Measurements from ENCODE around the gene CEND1. TPM values are rescaled to one million over a fixed set of nuclear protein-coding genes. Genes with fewer than 3 reads are reported as not detected.
A peak's percentile ranks its signal among the peaks of the same experiment; 100 is the strongest.

CEND1 gene
- total RNA-seq, 4 donors from 2014 or later, result not detected

DNA sequence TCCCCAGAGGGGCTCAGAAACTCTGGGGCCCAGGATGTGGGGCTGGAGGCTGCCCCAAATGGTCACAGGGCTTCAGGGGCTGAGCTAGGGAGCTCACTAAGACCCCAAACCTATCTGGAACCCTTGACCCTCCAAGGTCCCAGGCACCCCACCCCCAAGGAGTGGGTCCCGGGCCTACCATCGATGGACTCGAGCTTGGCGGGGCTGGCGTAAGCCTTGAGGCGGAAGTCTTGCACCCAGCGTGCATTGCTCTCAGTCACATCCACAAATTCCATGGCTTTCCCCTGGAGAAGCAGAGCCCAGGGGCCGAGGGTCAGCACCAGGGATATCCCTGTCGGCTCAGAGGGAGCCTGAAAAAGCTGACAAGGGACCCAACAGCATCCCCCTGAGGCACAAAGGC, 16.1 kb downstream of the CEND1 start:
- no peak for DNase-seq (ENCODE audit: low spot score in 2 of 2)
- Histone ChIP-seq H3K9me3 (no peaks in the 10 kb centered on the region), H3K36me3 (peaks cover 0 to 45% (median 4%) of the 10 kb centered on the region in 3 donors), H3K27me3 (no peaks in the 10 kb centered on the region), H3K27ac (peak overlapping the region; percentile 9 to 89 (median 54)), H3K4me1 (peaks cover 0 to 70% (median 35%) of the 10 kb centered on the region in 4 donors), H3K4me3 (no peak overlapping the region)
- TF ChIP-seq, protein P1, sequence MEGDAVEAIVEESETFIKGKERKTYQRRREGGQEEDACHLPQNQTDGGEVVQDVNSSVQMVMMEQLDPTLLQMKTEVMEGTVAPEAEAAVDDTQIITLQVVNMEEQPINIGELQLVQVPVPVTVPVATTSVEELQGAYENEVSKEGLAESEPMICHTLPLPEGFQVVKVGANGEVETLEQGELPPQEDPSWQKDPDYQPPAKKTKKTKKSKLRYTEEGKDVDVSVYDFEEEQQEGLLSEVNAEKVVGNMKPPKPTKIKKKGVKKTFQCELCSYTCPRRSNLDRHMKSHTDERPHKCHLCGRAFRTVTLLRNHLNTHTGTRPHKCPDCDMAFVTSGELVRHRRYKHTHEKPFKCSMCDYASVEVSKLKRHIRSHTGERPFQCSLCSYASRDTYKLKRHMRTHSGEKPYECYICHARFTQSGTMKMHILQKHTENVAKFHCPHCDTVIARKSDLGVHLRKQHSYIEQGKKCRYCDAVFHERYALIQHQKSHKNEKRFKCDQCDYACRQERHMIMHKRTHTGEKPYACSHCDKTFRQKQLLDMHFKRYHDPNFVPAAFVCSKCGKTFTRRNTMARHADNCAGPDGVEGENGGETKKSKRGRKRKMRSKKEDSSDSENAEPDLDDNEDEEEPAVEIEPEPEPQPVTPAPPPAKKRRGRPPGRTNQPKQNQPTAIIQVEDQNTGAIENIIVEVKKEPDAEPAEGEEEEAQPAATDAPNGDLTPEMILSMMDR (IDR thresholded peaks at IDR 0.05), result no peak
- WGBS, 2 donors, result 65 to 77% methylated on average over 7 to 9 of the region's 9 CpGs

DNA sequence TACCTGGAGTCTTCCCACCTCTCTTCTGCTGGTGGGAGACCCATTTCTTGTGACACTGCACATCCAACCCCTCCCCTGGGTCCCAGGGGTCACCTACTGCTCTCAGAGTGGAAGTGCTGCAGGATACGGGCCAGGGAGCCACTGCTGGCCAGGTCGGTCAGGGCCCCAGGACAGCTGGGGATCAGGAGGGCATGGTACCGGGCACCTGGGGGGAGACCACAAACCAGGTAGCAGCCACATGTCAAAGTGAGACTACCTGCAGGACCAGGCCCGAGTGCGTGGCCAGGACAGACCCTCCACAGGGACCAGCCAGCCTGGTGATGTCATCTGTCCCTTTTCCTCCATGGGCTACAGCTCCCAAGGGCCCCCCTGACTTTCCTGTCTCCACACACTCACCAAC, 16.5 kb downstream of the CEND1 start:
- no peak for DNase-seq (ENCODE audit: low spot score in 2 of 2)
- no peaks in the 10 kb centered on the region for H3K9me3 ChIP-seq
- H3K27ac ChIP-seq, result peak overlapping the region; percentile 9 to 89 (median 54)
- H3K4me1 ChIP-seq, result peaks cover 0 to 66% (median 34%) of the 10 kb centered on the region in 4 donors
- no peak for TF ChIP-seq EP300 (IDR thresholded peaks at IDR 0.05)
- TF ChIP-seq, protein P1 (IDR thresholded peaks at IDR 0.05), result no peak
- TF ChIP-seq POLR2A (IDR thresholded peaks at IDR 0.05), result no peak
- peaks cover 0 to 48% (median 4%) of the 10 kb centered on the region in 3 donors for H3K36me3 ChIP-seq
- WGBS, 2 donors, result 81% methylated on average over 5 of the region's 5 CpGs; no CpG with 5 or more reads in 1 of the 2 donors
- H3K27me3 ChIP-seq, result no peaks in the 10 kb centered on the region
- H3K4me3 ChIP-seq, result no peak overlapping the region

DNA sequence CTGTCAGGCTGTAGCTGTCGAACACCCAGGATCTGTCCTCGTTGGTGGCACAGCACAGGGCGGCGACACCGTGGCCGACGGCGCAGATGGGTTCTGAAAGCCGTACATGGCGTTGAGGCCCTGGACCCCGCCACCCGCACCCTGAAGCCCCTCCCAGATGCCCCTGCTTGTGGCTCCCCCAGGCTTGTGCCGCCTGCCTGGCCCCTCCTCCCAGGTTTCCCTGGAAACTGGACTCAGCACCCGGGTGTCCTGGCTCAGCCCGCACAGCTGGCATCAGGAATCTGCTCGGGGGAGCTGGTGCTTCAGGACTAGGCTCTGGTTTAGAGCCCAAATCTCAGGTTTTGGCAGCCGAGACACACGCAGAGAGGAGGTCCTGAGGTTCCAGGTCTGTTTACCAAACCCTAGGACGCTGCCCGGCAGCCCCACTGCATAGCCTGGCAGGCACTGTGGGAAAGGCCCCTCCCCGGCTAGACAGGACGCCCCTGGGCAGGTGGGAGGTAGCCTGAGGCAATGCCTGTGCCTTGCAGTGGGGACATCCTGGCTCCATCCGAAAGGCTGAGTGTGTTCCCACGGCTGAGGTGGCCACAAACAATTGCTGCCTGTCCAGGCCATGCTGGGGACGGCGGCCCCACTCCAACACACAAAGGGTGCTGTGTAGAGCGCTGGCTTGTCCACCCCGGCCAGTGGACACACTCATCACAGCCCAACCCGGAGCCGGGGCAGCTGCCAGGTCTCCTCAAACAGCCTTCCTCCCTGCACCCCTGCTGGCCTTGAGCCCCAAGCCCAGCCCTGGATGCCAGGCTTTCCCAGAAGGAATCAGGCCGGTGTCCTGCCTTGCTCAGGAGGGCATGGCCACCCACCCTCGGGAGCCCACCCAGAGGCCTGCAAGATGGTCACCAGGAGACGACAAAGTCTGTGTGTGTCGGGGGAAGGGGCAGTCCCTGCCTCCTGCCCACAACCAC, 17.2 kb downstream of the CEND1 start:
- peaks cover 0 to 55% (median 4%) of the 10 kb centered on the region in 3 donors for H3K36me3 ChIP-seq
- H3K4me1 ChIP-seq, result peaks cover 0 to 59% (median 29%) of the 10 kb centered on the region in 4 donors
- H3K27ac ChIP-seq, result peak overlapping the region; percentile 34 to 89 (median 72)
- no peaks in the 10 kb centered on the region for H3K27me3 ChIP-seq
- peak in 1 of 2 donors; percentile 53 for TF ChIP-seq EP300 (IDR thresholded peaks at IDR 0.05)
- TF ChIP-seq POLR2A (IDR thresholded peaks at IDR 0.05), result no peak
- no peak overlapping the region for H3K4me3 ChIP-seq
- no peak for DNase-seq (ENCODE audit: low spot score in 2 of 2)
- no peaks in the 10 kb centered on the region for H3K9me3 ChIP-seq
- WGBS, 2 donors, result 32 to 42% methylated on average over 9 to 21 of the region's 34 CpGs

DNA sequence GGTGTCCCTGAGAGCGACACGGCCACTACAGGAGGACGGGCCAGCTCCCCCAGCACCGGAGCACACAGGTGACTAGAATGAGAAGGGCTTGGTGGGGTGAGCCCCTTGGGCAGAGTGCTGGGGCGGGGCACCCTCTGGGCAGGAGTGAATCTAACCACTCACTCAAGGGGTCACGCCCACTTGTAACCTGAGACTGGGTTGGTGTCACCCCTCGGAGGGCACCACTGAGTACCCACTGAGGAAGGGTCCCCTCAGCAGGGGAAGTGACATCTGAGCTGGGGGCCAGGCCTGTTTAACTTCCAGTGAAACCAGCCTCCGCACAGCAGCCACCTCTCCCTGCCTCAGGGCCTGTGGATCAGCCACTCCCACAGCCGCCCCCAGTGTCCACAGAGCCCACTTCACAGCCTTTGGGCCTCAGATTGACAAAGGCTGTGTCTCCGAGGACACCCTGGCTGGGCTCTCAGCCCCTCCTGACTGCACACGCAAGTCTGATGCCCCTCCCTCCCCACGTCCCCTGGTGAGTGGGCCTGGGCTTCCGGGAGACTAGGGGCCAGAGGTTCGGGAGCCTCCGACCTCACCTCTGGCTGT, 18.2 kb downstream of the CEND1 start:
- 78 to 87% methylated on average over 9 to 12 of the region's 15 CpGs for WGBS, 2 donors
- Histone ChIP-seq H3K27ac (peak overlapping the region; percentile 34 to 89 (median 72)), H3K36me3 (peaks cover 0 to 65% (median 4%) of the 10 kb centered on the region in 3 donors)

More for the DNA sequence above, 18.2 kb downstream of the CEND1 start:
- Histone ChIP-seq H3K27me3 (no peaks in the 10 kb centered on the region), H3K4me1 (peaks cover 0 to 58% (median 29%) of the 10 kb centered on the region in 4 donors), H3K4me3 (no peak overlapping the region), H3K9me3 (no peaks in the 10 kb centered on the region)
- DNase-seq (ENCODE audit: low spot score in 2 of 2), result no peak
- TF ChIP-seq, protein P1 (IDR thresholded peaks at IDR 0.05), result no peak
- no peak for TF ChIP-seq EP300 (IDR thresholded peaks at IDR 0.05)
- TF ChIP-seq POLR2A (IDR thresholded peaks at IDR 0.05), result no peak

All from tibial nerve (tissue), 4 donors.